K562 (cell line): ENCODE data around the gene MTFMT. TPM values are rescaled to one million over a fixed set of nuclear protein-coding genes. Genes with fewer than 3 reads are reported as not detected.
A peak's percentile ranks its signal among the peaks of the same experiment; 100 is the strongest.

Experiments used
- BRF1 ChIP-seq: IDR thresholded peaks from 3 replicates; pipeline ENCODE4 v1.6.1; 2011; ENCODE audit warnings: borderline replicate concordance, mild to moderate bottlenecking; ENCODE audit not compliant: insufficient read length; ENCODE audit errors: extremely low read depth
- GMEB1 ChIP-seq: fragments of 250-450 bp; sonication (Bioruptor Pico); IDR thresholded peaks from 2 replicates; pipeline ENCODE4 v1.4.0; 2020; ENCODE audit warnings: mild to moderate bottlenecking
- GTF2A2 ChIP-seq: IDR thresholded peaks from 2 replicates; pipeline ENCODE4 v1.6.1; 2016; ENCODE audit warnings: mild to moderate bottlenecking, missing genetic modification characterization, missing compliant biosample characterization
- ID3 ChIP-seq, 2 experiments: fragments of 250-450 bp in 1 of 2; fragments of 450-650 bp in 1 of 2; sonication (Bioruptor Pico) in 1 of 2; IDR thresholded peaks; 2 replicates each; pipeline versions ENCODE4 v1.6.1 to v1.8.0; 2016 to 2021; ENCODE audit warnings: mild to moderate bottlenecking in 2 of 2, moderate library complexity in 2 of 2, missing compliant biosample characterization in 1 of 2, missing genetic modification characterization in 1 of 2
- KDM1A ChIP-seq, 2 experiments: fragments of 450-650 bp; IDR thresholded peaks; 2 replicates each; pipeline ENCODE4 v1.6.1; 2016; ENCODE audit warnings: mild to moderate bottlenecking in 2 of 2
- KLF16 ChIP-seq: IDR thresholded peaks from 2 replicates; pipeline ENCODE4 v1.6.1; 2016; ENCODE audit warnings: antibody characterized with exemption
- REST ChIP-seq, 2 experiments: fragments of 450-650 bp; formaldehyde crosslinking in 1 of 2; IDR thresholded peaks; 2 replicates each; pipeline versions ENCODE4 v1.4.0 to v1.6.1; 2014 to 2020; ENCODE audit warnings: mild to moderate bottlenecking in 2 of 2, borderline replicate concordance in 1 of 2, low read depth in 1 of 2
- ZBTB8A ChIP-seq: fragments of 450-650 bp; IDR thresholded peaks from 2 replicates; pipeline ENCODE4 v1.6.1; 2018; ENCODE audit warnings: mild to moderate bottlenecking, moderate library complexity; ENCODE audit not compliant: partially characterized antibody
- ZEB2 ChIP-seq: fragments of 450-650 bp; IDR thresholded peaks from 2 replicates; pipeline ENCODE4 v1.6.1; 2016
- ZNF512 ChIP-seq: IDR thresholded peaks from 2 replicates; pipeline ENCODE4 v1.6.1; 2016; ENCODE audit warnings: missing genetic modification characterization, missing compliant biosample characterization
- ZNF695 ChIP-seq: fragments of 450-650 bp; formaldehyde crosslinking; IDR thresholded peaks from 2 replicates; pipeline ENCODE4 v1.4.0; 2020; ENCODE audit warnings: mild to moderate bottlenecking, moderate library complexity
- ZNF75A ChIP-seq: fragments of 450-650 bp; formaldehyde crosslinking; IDR thresholded peaks from 2 replicates; pipeline ENCODE4 v1.4.0; 2020; ENCODE audit warnings: mild to moderate bottlenecking
- polyA plus RNA-seq, 8 experiments: library from polyadenylated mRNA; depleted of rRNA in 4 of 8; stranded (reverse) in 5 of 8; unstranded in 3 of 8; fragments of >200 nt; fragmentation: Nextera tagmentation in 2 of 8; fragmentation: Illumina TruSeq in 1 of 8; extraction: Ambion mirVana in 2 of 8; extraction: Trizol in 1 of 8; gene quantifications; 2 replicates each; pipeline versions ENCODE4 v1.2.1 to v1.2.3, GENCODE V29; 2011 to 2014; ENCODE audit warnings: inconsistent platforms in 1 of 8, missing spikeins in 1 of 8
- total RNA-seq, 7 experiments: library from RNA; depleted of rRNA in 6 of 7; stranded (reverse); fragments of >200 nt in 6 of 7; fragmentation: Illumina TruSeq in 2 of 7; extraction: Trizol in 2 of 7; gene quantifications; 2 replicates each; pipeline versions ENCODE4 v1.2.1 to v1.2.3, GENCODE V29; 2011 to 2021; ENCODE audit warnings: low replicate concordance in 1 of 7
- TF ChIP-seq, protein P1 (sequence below): fragments of 450-650 bp; formaldehyde crosslinking; IDR thresholded peaks from 2 replicates; pipeline ENCODE4 v1.4.0; 2020; ENCODE audit warnings: mild to moderate bottlenecking, moderate library complexity

MTFMT gene
- total and polyA plus RNA-seq, 9 of the 15 experiments (the other 6 are each of a cell fraction or from before 2014, with no cell fraction given): 1.4 to 31.1 (median 16.2) TPM

GRCh38 chr15:65028921-65029735 lies at the start of gene MTFMT (continued):
- TF ChIP-seq ZNF695 (no peak), ZEB2 (no peak), KLF16 (no peak; the same call in 1 of the 2 replicates), ZBTB8A (no peak), GTF2A2 (no peak), REST (IDR thresholded peaks at IDR 0.05; ENCODE audit: borderline replicate concordance) (no peak), REST (CRISPR knock-in tag; IDR thresholded peaks at IDR 0.05; ENCODE audit: low read depth) (peak; percentile 59; the same call in 1 of the 2 replicates), ZNF512 (tag) (no peak), BRF1 (no peak), ID3 (CRISPR knock-in tag; IDR thresholded peaks at IDR 0.05) (no peak), ID3 (tag; IDR thresholded peaks at IDR 0.05) (0 out of 2 replicates have a peak, but pooled peaks have one; percentile 49), KDM1A (IDR thresholded peaks at IDR 0.05) (no peak), ZNF75A (CRISPR knock-in tag) (no peak), GMEB1 (CRISPR knock-in tag) (no peak)
- TF ChIP-seq, protein P1, sequence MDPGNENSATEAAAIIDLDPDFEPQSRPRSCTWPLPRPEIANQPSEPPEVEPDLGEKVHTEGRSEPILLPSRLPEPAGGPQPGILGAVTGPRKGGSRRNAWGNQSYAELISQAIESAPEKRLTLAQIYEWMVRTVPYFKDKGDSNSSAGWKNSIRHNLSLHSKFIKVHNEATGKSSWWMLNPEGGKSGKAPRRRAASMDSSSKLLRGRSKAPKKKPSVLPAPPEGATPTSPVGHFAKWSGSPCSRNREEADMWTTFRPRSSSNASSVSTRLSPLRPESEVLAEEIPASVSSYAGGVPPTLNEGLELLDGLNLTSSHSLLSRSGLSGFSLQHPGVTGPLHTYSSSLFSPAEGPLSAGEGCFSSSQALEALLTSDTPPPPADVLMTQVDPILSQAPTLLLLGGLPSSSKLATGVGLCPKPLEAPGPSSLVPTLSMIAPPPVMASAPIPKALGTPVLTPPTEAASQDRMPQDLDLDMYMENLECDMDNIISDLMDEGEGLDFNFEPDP (CRISPR knock-in tag): no peak
